Sigmoid colon (tissue), 4 donors: Measurements from ENCODE around the gene HORMAD2.

ENCODE experiments used
- CTCF ChIP-seq, 4 experiments: fragments of 450-650 bp in 3 of 4; fragments of 200-600 bp in 1 of 4; IDR thresholded peaks; one replicate each; pipeline ENCODE4 v1.5.1; 2016 to 2019; ENCODE audit warnings: antibody characterized with exemption in 4 of 4, mild to moderate bottlenecking in 3 of 4, moderate library complexity in 2 of 4
- EP300 ChIP-seq, 4 donors: sonication (generic); formaldehyde crosslinking; IDR thresholded peaks; one replicate each; pipeline ENCODE4 v1.6.1; 2017; ENCODE audit warnings: antibody characterized with exemption in 4 of 4
- POLR2A ChIP-seq, 2 donors: fragments of 450-650 bp; IDR thresholded peaks; one replicate each; pipeline ENCODE4 v1.6.1; 2016; ENCODE audit warnings: antibody characterized with exemption in 2 of 2, mild to moderate bottlenecking in 2 of 2, moderate library complexity in 2 of 2

GRCh38 chr22:30077279-30077880 lies 2.9 kb upstream of the HORMAD2 start:
- TF ChIP-seq CTCF (IDR thresholded peaks at IDR 0.05) (no peak), POLR2A (IDR thresholded peaks at IDR 0.05) (no peak), EP300 (IDR thresholded peaks at IDR 0.05) (no peak)
